ENCODE data around the gene SCAMP1.
"Not testable (repeated sequence)": the region's sequence is repeated elsewhere in the genome, so short reads cannot be mapped to it uniquely, and the experiment has no call there.

The SCAMP1 gene, protein sequence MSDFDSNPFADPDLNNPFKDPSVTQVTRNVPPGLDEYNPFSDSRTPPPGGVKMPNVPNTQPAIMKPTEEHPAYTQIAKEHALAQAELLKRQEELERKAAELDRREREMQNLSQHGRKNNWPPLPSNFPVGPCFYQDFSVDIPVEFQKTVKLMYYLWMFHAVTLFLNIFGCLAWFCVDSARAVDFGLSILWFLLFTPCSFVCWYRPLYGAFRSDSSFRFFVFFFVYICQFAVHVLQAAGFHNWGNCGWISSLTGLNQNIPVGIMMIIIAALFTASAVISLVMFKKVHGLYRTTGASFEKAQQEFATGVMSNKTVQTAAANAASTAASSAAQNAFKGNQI

DNA sequence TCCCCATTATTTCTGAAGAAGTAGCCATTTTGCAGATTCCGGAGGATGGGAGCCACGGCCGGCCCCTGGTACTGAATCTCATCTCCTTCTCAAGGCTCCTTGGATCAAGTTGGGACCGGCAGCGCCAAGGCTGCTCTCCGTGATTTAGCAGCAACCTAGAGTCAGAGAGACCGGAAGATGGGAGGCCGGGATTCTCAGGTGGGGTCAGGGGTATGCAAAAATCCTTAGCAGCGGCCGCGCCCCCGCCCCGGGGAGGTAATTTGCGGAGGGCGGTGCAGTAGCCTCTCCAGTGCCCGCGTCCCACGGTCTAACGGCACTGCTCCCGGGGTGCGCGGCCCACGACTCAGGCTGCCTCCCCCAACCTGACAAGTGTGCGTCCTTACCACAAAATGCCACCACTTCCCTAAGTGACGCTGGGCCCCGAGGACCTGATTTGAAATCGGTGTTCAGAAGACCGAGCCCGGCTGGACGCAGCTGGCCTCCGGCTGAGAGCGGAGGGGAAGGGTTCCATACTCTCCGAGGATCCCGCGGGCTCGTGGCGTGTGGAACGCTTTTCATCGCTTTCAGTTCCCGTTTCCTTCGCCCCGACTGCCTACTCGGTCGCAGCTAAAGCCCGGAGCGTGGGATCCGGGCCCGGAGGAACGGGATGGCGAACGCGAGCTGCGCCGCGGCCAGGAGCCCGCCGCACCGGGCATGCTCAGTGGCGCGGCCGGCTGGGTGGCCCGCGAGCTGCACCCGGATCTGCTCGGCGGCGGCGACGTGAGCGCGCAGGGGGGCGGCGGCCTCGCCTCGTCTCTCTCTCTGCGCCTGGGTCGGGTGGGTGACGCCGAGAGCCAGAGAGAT lies at the start of gene SCAMP1:
SCAMP1 (plus strand) TSS at position 787 of the 843 bp plus-strand sequence; CDS start at position 842, 55 bp downstream.
- DNase-seq (ENCODE audit: low read depth, low spot score) = peak; percentile 99

DNA sequence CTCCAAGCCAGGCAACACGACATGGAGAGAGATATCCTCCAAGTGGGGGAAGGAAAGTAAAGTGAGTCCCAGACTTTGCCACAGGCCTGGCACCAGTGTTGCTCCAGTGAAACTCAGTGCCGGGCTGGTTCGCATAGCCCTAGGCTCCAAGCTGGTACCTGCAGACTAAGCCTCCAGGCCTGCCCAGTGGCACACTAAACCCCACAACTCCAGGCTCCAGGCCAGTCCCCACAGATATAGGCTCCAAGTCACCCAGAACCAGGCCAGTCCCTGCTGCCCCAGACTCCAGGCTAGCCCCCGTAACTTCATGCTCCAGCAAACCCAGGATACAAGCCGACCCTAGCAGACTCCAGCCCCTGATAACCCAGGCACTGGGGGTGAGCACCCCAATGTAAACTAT lies 42.9 kb upstream of the SCAMP1 start:
- no peak for DNase-seq (ENCODE audit: low read depth, low spot score)

DNA sequence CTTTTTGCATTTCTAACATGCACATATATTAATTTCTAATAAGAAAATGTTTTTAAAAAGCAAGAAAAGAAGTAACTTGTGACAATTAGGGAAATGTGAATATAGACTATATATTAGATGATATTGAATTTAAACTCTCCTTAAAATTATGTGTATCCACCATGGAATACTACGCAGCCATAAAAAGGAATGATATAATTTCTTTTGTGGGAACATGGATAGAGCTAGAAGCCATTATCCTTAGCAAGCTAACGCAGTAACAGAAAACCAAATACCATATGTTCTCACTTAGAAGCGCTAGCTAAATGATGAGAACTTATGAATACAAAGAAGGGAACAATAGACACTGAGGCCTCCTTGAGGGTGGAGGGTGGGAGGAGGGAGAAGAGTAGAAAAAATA lies 42.1 kb upstream of the SCAMP1 start:
- DNase-seq (ENCODE audit: low read depth, low spot score) = no peak

DNA sequence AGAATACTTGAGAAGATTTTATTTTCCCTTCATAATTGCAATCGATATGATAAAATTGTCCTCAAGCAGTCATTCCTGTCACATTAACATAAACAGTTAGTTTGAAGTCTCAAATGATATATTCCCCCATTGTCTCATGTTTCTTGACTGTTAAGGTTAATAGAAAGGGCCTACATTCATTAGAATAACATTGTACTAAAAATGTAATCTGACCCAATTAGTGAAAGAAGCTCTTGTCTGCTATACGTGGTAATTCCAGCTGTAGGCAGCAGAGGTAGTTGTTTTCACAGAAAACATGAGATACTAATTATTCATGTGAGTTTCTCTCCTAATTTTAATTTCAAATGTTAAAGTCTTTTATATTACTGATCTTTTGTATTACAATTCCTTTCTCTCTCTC lies 40.0 kb upstream of the SCAMP1 start:
- DNase-seq (ENCODE audit: low read depth, low spot score) = peak; percentile 47

DNA sequence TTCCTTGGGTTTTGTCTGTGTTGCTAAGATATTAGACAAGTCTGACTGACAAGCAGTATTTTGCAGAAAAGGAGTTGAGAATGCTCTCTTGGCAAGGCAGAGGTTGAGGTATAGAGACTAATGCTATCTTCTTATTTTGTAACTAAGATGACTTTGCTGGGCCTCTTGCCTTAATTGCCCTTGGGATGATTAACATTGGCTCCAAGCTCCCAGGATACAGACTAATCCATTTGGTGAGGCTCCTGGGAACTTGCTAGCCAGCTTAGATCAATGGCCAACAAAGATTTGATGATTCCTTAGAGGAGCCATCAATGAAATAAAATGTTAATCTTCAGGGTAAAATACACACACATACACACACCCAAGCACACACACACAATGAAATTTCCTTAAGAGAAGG lies 37.2 kb upstream of the SCAMP1 start:
- DNase-seq (ENCODE audit: low read depth, low spot score) = no peak

DNA sequence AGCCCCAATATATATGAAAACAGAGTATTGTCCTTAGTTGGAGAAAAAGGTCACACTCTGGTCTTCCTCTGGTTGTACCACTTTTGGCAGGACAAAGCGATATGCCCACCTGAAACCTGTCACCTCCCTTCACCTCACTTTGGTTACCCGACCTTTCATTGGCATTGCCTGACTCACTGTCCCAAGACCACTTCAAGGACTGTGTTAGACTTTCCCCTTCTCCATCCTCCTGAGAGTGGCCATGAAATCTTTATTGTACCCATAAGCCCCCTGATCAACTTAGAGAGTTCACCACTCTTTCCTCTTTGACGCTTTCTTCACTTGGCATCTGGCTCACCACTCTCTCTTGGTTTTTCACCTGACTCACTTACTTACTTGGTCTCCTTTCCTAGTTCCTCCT lies 33.5 kb upstream of the SCAMP1 start:
- DNase-seq (ENCODE audit: low read depth, low spot score) = no peak

DNA sequence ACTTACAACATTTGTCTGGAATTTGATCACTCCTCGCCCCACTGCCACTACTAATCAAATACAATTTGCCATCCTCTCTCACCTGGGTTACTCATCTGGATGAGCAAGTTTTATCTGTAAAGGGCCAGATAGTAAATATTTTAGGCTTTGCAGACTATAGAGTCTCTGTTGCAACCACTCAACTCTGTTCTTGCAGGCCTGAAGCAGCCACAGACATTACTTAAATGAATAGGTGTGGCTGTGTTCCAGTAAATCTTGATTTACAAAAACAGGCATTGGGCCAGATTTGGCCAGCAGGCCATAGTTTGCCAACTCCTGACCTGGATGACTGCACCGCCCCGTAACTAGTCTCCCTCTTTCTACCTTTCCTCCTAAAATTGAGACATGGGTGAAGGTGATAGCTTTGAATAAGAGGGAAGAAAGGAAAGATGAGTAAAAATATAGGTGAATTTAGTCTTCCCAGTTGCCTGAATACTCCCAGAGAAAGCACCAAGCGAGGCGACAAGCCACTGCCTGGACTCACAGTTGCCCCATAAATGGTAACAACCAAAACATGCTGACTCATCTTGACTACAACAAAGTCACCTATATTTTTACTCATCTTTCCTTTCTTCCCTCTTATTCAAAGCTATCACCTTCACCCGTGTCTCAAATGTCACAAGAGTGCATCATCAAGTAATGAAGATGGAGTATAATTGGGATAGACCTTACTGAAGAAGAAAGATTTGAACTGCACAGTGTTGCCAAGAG lies 32.5 kb upstream of the SCAMP1 start:
- peak; percentile 21 for DNase-seq (ENCODE audit: low read depth, low spot score)

DNA sequence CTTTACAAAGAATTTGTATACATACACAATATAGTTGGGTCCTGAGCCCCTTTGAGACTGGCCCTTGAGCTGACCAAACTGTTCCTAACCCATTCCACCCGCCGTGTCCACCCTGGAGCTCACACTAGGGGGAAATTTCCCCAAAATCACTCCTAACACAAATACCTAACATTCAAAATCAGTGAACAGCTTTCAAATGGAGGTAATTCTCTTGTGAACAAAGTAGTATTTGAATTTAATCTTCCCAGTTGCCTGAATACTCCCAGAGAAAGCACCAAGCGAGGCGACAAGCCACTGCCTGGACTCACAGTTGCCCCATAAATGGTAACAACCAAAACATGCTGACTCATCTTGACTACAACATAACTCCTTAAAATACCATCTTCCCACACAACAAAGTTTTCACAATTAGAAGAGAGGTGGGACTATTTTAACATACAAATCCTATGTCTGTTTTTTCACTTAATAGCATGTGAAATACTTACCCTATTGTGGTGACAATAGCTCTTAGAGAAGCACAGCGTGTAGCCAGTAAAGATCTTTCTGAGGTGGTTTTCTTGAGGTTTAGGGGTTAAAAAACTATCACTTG lies 31.7 kb upstream of the SCAMP1 start:
- peak; percentile 21 for DNase-seq (ENCODE audit: low read depth, low spot score)

DNA sequence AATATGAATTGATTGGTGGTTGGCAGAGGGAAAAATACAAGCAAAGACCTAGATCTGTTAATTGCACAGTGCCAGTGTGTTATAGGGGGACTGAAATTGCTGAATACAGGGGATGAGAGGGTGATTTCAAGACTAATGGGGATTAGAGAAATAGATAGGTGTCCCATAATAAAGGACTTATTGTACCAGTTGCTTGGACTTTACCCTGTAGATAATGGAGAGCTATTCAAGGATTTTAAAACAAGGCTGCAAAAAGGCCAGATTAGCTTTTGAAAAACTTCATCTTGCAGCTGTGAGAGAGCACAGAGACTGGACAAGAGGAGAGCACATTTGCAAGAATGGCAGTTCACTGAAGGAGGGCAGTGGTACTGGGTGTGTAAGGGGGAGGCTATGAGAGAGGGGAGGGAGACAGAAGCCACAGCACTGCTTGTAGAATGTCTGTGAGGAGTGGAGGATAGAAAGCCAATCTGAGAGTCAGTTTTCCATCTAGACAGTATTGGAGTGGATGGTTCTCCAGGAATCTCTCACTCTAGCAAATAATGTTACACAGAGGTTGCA lies 28.8 kb upstream of the SCAMP1 start:
- no peak for DNase-seq (ENCODE audit: low read depth, low spot score)

DNA sequence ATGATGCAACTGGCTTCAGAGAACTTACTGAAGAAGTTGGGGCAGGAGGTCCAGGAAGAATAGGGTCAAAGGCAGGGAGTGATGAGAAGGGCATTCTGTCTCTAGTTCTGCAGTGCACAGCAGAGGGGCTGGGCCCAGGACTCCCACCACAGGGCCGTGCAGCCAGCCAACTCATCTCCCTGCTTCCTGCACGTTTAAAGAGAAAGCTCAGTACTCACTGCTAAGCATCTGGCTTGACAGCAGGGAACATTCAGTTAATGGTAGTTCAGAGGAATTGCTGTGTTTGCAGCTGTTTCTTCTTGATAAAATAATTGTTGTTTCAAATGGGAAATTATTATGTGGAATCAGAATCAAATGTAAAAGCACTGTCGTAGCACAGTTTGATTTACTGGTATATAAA lies 25.6 kb upstream of the SCAMP1 start:
- no peak for DNase-seq (ENCODE audit: low read depth, low spot score)

DNA sequence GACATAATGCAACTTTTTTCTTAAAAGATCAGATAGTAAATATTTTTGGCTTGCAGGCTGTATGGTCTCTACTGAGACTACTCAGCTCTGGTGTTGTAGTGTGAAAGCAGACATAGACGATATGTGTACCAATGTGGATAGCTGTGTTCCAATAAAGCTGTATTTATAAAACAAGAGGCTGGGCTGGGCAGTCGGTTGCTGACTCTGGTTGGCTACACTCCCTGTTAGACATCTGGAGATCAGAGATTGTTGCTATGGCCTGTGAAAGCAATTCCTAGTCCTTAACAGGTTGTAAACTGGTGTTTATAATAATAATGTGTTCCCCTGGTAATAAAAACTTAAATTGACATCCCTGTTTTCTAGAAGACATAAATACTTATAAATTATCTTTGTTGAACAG lies 24.4 kb upstream of the SCAMP1 start:
- no peak for DNase-seq (ENCODE audit: low read depth, low spot score)

DNA sequence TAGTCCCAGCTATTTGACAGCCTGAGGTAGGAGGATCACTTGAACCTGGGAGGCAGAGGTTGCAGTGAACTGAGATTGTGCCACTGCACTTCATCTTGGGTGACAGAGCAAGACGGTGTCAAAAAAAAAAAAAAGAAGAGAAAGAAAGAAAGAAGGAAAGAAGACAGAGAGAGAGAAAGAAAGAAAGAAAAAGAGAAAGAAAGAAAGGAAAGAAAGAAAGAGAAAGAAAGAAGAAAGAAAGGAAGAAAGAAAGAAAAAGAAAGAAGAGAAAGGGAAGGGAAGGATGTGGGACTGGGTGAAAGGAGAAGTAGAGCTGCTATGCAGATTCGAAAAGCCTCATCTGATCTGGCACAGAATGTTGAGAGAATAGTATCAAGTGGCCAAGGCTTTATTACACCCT lies 23.7 kb upstream of the SCAMP1 start:
- no peak for DNase-seq (ENCODE audit: low read depth, low spot score)

DNA sequence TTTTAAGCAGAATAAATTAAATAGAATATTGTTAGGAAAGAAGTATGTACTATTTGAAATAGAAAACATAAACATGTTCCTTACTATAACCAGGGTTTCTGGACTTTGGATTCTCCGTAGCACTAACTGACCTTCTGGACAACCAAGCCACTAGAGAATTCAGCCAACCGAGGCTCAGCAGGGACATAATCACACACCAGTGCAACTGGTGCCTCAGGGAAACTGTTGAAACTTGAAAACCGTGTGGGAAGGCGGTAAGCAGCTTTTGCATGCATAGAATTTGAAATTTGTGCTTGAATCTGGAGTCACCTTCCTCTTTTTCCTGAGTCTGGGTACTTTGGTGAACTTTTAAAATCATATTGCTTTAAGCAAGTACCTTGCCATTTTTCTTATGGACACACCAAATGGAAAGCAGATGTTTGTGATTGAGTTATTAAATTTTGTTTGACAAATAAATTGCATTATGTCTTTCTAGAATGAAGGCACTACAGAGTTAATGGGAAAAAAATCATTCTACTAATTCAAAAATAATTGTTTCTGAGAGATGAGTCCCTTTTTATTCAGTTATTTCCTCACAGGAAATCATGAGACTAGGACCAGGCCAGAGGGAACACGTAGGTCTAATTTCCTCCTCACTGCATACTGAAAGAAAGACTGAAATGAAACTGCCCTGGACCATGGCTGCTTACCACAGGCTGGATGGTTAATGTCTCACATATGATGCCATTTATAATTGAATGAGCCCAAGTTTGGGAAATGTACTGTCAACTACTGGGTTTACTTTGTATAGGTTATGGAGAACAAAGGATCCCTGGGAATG lies 20.6 kb upstream of the SCAMP1 start:
- DNase-seq (ENCODE audit: low read depth, low spot score) = no peak

DNA sequence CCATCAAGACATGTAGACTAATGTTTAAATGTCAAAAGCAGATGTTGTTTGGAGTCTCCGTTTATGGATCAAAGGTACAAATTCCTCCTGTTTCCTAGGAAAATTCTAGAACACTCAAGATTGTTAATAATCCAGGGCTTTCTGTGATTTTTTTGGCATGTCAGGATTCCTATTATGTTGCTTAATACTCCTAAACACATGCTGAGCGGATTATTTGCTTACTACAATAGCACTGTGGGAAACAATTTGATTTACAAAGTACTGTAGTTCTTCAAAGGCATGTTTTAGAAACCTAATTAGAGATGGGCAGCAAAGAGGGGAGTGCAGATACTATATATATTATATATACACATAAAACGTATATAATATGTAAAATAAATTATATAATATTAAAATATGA lies 19.0 kb upstream of the SCAMP1 start:
- DNase-seq (ENCODE audit: low read depth, low spot score) = no peak

DNA sequence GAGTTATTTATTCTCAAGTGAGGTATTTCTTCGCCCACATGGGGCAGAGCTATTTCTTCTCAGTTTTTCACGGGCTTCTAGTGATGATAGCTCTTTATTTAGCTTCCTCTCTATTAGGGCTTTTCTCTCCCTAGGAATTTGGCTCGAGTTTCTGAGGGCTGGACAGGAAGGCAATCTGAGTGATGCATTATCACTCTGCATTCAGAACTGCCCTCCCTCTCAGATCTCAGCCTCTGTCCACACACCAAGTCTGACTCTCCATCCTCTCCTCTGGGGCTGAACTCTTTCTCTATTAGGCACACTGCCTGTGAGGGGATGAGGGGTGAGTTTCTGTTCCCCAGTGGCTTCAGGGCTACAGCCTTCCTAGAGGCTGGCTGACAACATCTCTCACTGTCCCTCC lies 14.9 kb upstream of the SCAMP1 start:
- DNase-seq (ENCODE audit: low read depth, low spot score) = peak; percentile 22

DNA sequence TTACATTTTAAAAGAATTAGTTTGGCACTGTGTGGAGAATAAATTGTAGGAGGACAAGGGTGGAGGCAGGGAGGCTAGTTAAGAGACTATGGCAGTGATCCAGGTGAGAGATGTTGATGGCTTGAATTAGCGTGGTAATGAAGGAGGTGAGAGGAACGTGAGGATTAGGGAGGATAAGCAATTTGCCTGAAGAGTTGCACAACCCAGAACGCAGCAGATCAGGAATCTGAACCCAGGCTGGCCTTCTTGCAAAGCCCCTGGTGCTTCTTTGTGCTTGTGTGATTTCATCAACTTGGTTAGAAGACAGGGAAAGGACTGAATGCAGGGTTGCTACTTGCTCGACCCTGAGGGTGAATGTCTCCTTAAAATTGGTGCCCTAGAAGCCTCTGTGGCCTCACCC lies 6.9 kb upstream of the SCAMP1 start:
- DNase-seq (ENCODE audit: low read depth, low spot score) = no peak

DNA sequence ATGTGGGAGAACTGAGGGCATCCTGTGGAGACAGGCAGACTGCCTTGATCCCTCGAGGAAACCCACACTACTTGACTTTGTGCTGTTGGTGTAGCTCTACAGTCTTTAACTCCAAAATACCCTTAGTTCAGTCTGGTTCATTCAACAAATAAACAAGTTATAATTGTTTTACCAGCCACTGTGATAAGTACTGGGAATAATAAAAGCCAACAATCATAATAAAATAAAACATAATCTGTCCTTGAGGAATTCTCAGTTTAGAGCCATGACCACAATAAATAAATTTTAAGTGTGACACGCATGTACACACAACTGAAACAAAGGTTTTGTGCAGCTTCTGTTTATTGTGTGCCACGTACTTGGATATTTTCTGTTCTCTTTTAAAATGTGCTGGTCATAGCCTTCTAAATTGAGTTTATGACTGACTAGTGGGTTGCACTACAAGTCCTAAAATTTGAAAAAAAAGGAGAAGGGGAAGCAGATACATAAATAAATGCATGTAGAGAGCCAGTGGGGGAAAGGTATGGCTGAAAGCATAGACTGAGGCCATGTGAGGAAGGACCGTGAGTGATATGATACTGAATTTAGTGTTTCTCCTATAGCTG lies 6.2 kb upstream of the SCAMP1 start:
- DNase-seq (ENCODE audit: low read depth, low spot score) = no peak

DNA sequence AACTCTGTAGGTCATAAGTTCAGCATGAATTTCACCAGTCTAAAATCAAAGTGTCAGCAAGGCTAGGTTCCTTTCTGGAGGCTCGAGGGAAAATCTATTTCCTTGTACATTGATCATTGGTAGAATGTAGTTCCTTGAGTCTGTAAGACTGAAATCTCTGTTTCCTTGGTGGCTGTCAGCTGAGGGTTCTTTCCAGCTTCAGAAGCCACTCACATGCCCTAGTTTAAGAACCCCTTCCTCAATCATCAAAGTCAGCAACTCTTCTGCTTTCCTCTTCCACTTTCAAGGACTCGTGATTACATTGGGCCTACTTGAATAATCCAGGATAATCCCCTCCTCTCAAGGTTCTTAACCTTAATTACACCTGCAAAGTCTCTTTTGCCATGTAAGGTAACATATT lies 4.9 kb upstream of the SCAMP1 start:
- DNase-seq (ENCODE audit: low read depth, low spot score) = no peak

DNA sequence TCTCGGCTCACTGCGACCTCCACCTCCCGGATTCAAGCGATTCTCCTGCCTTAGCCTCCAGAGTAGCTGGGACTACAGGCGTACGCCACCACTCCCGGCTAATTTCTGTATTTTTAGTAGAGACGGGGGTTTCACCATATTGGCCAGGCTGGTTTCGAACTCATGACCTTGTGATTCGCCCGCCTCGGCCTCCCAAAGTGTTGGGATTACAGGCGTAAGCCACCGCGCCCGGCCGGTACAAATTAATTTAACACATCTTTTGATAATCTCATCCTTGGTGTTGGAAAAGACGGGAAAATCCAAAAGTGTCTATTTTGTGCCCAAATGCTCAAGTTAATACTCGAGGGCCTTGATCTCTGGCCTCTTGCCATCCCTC lies 974 bp upstream of the SCAMP1 start:
- DNase-seq (ENCODE audit: low read depth, low spot score) = not testable (repeated sequence)

DNA sequence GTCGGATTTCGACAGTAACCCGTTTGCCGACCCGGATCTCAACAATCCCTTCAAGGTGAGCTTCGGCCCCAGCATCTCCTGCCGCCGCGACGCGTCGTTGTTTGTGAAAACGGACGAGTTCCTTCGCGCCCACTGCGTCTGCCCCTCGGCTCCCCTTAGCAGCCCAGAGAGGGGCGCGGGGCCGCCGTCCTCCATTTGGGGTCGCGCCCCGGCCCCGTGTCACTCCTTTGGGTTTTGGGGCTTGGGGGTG lies 182 bp downstream of the SCAMP1 start:
- DNase-seq (ENCODE audit: low read depth, low spot score) = no peak

All from astrocyte of the hippocampus (primary cell).